Measurements from ENCODE around the gene OPALIN. TPM values are rescaled to one million over a fixed set of nuclear protein-coding genes. Genes with fewer than 3 reads are reported as not detected.

Gene OPALIN
- total and polyA plus RNA-seq, 2 donors (not counting 3 experiments of a cell fraction or from before 2014, with no cell fraction given) = not detected

DNA sequence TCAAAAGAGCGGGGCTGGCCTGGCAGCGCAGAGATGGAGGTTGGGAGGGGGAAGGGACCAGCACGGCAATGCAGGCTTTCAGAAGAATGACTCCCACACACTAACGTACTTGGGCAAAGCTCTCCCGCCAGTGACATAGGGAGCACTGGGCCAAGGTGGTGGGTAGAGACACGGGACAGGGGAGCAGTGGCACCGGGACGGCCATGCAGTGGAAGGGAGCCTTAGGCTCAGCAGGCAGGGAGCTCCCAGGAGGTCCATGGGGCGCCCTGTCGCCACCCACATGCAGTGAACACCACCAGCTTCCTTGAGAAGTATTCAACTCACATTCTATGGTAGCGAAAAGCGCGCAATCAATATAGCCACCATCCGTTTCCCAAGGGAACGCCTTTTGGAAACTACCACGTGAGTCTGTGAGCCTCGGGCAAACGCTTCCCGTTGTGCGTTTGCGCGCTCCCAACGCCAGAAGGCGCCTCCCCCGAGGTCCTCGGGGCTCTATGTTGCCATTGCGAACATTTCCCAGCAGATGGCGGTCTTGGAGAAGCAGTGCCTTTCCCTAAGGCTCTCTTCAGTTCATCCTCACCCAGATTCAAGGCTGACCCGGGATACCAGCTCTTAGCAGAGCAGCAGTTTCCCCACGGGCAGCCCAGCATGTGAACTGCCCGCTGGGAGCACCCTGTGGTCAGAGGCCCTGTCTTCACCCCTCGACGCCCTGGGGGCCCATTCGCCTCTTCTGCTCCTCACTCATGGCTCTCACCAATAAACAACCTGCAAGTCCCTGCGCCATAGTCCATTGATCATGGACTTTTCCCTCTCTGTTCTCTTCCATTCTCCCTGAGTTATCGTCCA is 16.4 kb upstream of the OPALIN start:
- Histone ChIP-seq H3K36me3 (ENCODE audit: control insufficient read depth in 2 of 2, extremely low read depth in 1 of 2, insufficient read depth in 2 of 2, low read length in 2 of 2) (no peaks in the 10 kb centered on the region), H3K9ac (replicated peaks; ENCODE audit: extremely low read depth, insufficient read depth, low read length) (no peak overlapping the region), H3K4me2 (ENCODE audit: insufficient read depth, low read length) (peak overlapping the region; percentile 74), H3K27ac (ENCODE audit: insufficient read depth, low read depth, low read length) (no peak overlapping the region), H3K9me1 (replicated peaks; ENCODE audit: control insufficient read depth, extremely low read depth, insufficient read depth, low read length) (no peaks in the 10 kb centered on the region), H3K9me3 (replicated peaks; ENCODE audit: control insufficient read depth, insufficient read depth, low read length) (no peaks in the 10 kb centered on the region), H3K4me1 (ENCODE audit: control insufficient read depth, extremely low read depth, insufficient read depth, low read length) (no peaks in the 10 kb centered on the region), H3K4me3 (replicated peaks in 1 of 3; ENCODE audit: insufficient read depth in 1 of 3, low read depth in 1 of 3, low read length in 3 of 3) (peak overlapping the region in 2 of 3 experiments; percentile 47 to 48), H4K20me1 (replicated peaks; ENCODE audit: control insufficient read depth, extremely low read depth, insufficient read depth, low read length) (no peaks in the 10 kb centered on the region), H2AFZ (ENCODE audit: low read depth, low read length) (peak overlapping the region; percentile 96), H3K79me2 (ENCODE audit: control insufficient read depth, insufficient read depth, low read length) (no peaks in the 10 kb centered on the region), H3K27me3 (ENCODE audit: control insufficient read depth in 2 of 2, insufficient read depth in 2 of 2, low read length in 2 of 2) (peaks cover 0 to 2% of the 10 kb centered on the region in 2 experiments)
- dilution Hi-C loops (cut with MboI; ENCODE audit: extremely low pct_ligation_motif_present, low sequenced_read_pairs) (no loop called here), intact Hi-C loops (cut with micrococcal nuclease) (loop anchor here (1.0 to 5.0 kb wide), 6 partner anchors 40 to 455 kb away; partner anchors contain the start of gene TM9SF3)
- FAIRE-seq (peak; percentile 93), DNase-seq (ENCODE audit: low read depth, low spot score) (peak; percentile 90)
- TF ChIP-seq POLR2AphosphoS5 (IDR thresholded peaks at IDR 0.05; ENCODE audit: insufficient read depth, low read depth, low read length) (no peak), GATA2 (IDR thresholded peaks at IDR 0.05; ENCODE audit: insufficient read depth, insufficient read length, low read depth, low read length) (no peak), JUN (IDR thresholded peaks at IDR 0.05; ENCODE audit: borderline replicate concordance, insufficient read depth, insufficient read length, low read depth) (no peak), MYC (IDR thresholded peaks at IDR 0.05; ENCODE audit: low read depth, low read length) (no peak), POLR2A (IDR thresholded peaks at IDR 0.05; ENCODE audit: low read depth, low read length) (no peak), EZH2 (IDR thresholded peaks at IDR 0.05; ENCODE audit: borderline replicate concordance, low read depth, low read length, severe bottlenecking) (no peak), FOS (IDR thresholded peaks at IDR 0.05; ENCODE audit: borderline replicate concordance, insufficient read depth, low read length) (no peak)
- TF ChIP-seq, protein P1, sequence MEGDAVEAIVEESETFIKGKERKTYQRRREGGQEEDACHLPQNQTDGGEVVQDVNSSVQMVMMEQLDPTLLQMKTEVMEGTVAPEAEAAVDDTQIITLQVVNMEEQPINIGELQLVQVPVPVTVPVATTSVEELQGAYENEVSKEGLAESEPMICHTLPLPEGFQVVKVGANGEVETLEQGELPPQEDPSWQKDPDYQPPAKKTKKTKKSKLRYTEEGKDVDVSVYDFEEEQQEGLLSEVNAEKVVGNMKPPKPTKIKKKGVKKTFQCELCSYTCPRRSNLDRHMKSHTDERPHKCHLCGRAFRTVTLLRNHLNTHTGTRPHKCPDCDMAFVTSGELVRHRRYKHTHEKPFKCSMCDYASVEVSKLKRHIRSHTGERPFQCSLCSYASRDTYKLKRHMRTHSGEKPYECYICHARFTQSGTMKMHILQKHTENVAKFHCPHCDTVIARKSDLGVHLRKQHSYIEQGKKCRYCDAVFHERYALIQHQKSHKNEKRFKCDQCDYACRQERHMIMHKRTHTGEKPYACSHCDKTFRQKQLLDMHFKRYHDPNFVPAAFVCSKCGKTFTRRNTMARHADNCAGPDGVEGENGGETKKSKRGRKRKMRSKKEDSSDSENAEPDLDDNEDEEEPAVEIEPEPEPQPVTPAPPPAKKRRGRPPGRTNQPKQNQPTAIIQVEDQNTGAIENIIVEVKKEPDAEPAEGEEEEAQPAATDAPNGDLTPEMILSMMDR (IDR thresholded peaks at IDR 0.05; ENCODE audit: extremely low read depth in 1 of 2, insufficient read depth in 1 of 2, low read depth in 1 of 2, low read length in 2 of 2) = peak; percentile 96 to 98
- TF ChIP-seq, protein P2, sequence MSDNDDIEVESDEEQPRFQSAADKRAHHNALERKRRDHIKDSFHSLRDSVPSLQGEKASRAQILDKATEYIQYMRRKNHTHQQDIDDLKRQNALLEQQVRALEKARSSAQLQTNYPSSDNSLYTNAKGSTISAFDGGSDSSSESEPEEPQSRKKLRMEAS (IDR thresholded peaks at IDR 0.05; ENCODE audit: insufficient read depth, insufficient read length) = peak; percentile 67
- POLR2A ChIA-PET = no interaction called here
- BruUV-seq (replicated peaks) = no TSS peak
- CTCF ChIA-PET = interaction anchor here (0.7 to 2.7 kb wide), 32 partner anchors 9 to 835 kb away, joined by 3 to 17 read pairs (median 4); partner anchors contain the start of gene TLL2

Measured in endothelial cell of umbilical vein (primary cell).